GM12878 (cell line): ENCODE measurements around the gene CUL9. TPM values are rescaled to one million over a fixed set of nuclear protein-coding genes. Genes with fewer than 3 reads are reported as not detected.

Experiments used
- CEBPZ ChIP-seq: fragments of 150-350 bp; IDR thresholded peaks from 2 replicates; pipeline ENCODE4 v1.6.1; 2016; ENCODE audit warnings: low read depth, low read length
- CUX1 ChIP-seq: IDR thresholded peaks from 2 replicates; pipeline ENCODE4 v1.6.1; 2012; ENCODE audit warnings: improper control_type of control experiment, low read depth, low read length; ENCODE audit not compliant: insufficient replicate concordance
- EGR1 ChIP-seq, 2 experiments: IDR thresholded peaks; 1 replicate in 1 of 2; 2 replicates in 1 of 2; pipeline ENCODE4 v1.6.1; 2011 to 2012; ENCODE audit warnings: low read depth in 2 of 2, low read length in 2 of 2, borderline replicate concordance in 1 of 2, mild to moderate bottlenecking in 1 of 2, moderate library complexity in 1 of 2
- EP300 ChIP-seq, 2 experiments: fragments of 150-350 bp in 1 of 2; IDR thresholded peaks; 2 replicates each; pipeline ENCODE4 v1.6.1; 2011 to 2012; ENCODE audit warnings: low read depth in 2 of 2, low read length in 2 of 2, borderline replicate concordance in 1 of 2, improper control_type of control experiment in 1 of 2, inconsistent platforms in 1 of 2; ENCODE audit not compliant: control insufficient read depth in 1 of 2
- GABPA ChIP-seq: IDR thresholded peaks from 2 replicates; pipeline ENCODE4 v1.6.1; 2014; ENCODE audit warnings: antibody characterized with exemption, low read depth, mild to moderate bottlenecking, inconsistent platforms
- HDAC2 ChIP-seq: fragments of 200-600 bp; sonication (generic); IDR thresholded peaks from 2 replicates; pipeline ENCODE4 v1.6.1; 2017
- IKZF2 ChIP-seq, 2 experiments: fragments of 450-650 bp; IDR thresholded peaks; 2 replicates each; pipeline ENCODE4 v1.6.1; 2017; ENCODE audit warnings: mild to moderate bottlenecking in 2 of 2, moderate library complexity in 2 of 2
- KDM1A ChIP-seq: fragments of 200-600 bp; sonication (generic); IDR thresholded peaks from 2 replicates; pipeline ENCODE4 v1.6.1; 2016; ENCODE audit warnings: borderline replicate concordance
- KLF5 ChIP-seq: fragments of 450-650 bp; IDR thresholded peaks from 2 replicates; pipeline ENCODE4 v1.6.1; 2014; ENCODE audit warnings: mild to moderate bottlenecking; ENCODE audit not compliant: partially characterized antibody
- NBN ChIP-seq: fragments of 450-650 bp; IDR thresholded peaks from 2 replicates; pipeline ENCODE4 v1.6.1; 2016
- NR2C2 ChIP-seq: IDR thresholded peaks from 2 replicates; pipeline ENCODE4 v1.6.1; 2011; ENCODE audit warnings: borderline replicate concordance, low read depth; ENCODE audit not compliant: control insufficient read depth, insufficient read length
- PAX8 ChIP-seq: fragments of 450-650 bp; IDR thresholded peaks from 2 replicates; pipeline ENCODE4 v1.6.1; 2017; ENCODE audit warnings: mild to moderate bottlenecking, moderate library complexity
- POLR2AphosphoS2 ChIP-seq: IDR thresholded peaks from 2 replicates; pipeline ENCODE4 v1.6.1; 2011; ENCODE audit warnings: low read depth, mild to moderate bottlenecking, low read length, improper control_type of control experiment, moderate library complexity
- RAD21 ChIP-seq: IDR thresholded peaks from 2 replicates; pipeline ENCODE4 v1.6.1; 2011; ENCODE audit warnings: mild to moderate bottlenecking, low read depth, low read length, moderate library complexity; ENCODE audit not compliant: insufficient read depth
- RB1 ChIP-seq: fragments of 450-650 bp; formaldehyde crosslinking; IDR thresholded peaks from 2 replicates; pipeline ENCODE4 v1.6.1; 2017; ENCODE audit warnings: mild to moderate bottlenecking, borderline replicate concordance
- RELB ChIP-seq: fragments of 450-650 bp; IDR thresholded peaks from 2 replicates; pipeline ENCODE4 v1.6.1; 2017; ENCODE audit warnings: low read depth, mild to moderate bottlenecking, moderate library complexity
- USF2 ChIP-seq: IDR thresholded peaks from 2 replicates; pipeline ENCODE4 v1.6.1; 2011; ENCODE audit warnings: low read depth, low read length, improper control_type of control experiment, borderline replicate concordance
- ZBED1 ChIP-seq: IDR thresholded peaks from 2 replicates; pipeline ENCODE4 v1.6.1; 2016; ENCODE audit warnings: borderline replicate concordance
- polyA plus RNA-seq, 11 experiments: library from polyadenylated mRNA; depleted of rRNA in 4 of 11; unstranded in 6 of 11; stranded (reverse) in 5 of 11; fragments of >200 nt; fragmentation: Nextera tagmentation in 4 of 11; fragmentation: Illumina TruSeq in 1 of 11; extraction: Ambion mirVana in 4 of 11; extraction: Trizol in 1 of 11; gene quantifications; 1 replicate in 1 of 11; 2 replicates in 10 of 11; pipeline versions ENCODE4 v1.2.1 to v1.2.3, GENCODE V29; 2011 to 2016; ENCODE audit warnings: inconsistent platforms in 2 of 11, missing spikeins in 2 of 11, low read depth in 1 of 11
- total RNA-seq, 4 experiments: library from RNA; depleted of rRNA in 3 of 4; stranded (reverse); fragments of >200 nt in 3 of 4; fragmentation: Illumina TruSeq in 1 of 4; extraction: Trizol in 1 of 4; gene quantifications; 2 replicates each; pipeline versions ENCODE4 v1.2.1 to v1.2.3, GENCODE V29; 2013 to 2021

The CUL9 gene
- total and polyA plus RNA-seq, 10 of the 15 experiments (the other 5 are each of a cell fraction or from before 2014, with no cell fraction given): 1.2 to 48.3 (median 17.2) TPM

DNA sequence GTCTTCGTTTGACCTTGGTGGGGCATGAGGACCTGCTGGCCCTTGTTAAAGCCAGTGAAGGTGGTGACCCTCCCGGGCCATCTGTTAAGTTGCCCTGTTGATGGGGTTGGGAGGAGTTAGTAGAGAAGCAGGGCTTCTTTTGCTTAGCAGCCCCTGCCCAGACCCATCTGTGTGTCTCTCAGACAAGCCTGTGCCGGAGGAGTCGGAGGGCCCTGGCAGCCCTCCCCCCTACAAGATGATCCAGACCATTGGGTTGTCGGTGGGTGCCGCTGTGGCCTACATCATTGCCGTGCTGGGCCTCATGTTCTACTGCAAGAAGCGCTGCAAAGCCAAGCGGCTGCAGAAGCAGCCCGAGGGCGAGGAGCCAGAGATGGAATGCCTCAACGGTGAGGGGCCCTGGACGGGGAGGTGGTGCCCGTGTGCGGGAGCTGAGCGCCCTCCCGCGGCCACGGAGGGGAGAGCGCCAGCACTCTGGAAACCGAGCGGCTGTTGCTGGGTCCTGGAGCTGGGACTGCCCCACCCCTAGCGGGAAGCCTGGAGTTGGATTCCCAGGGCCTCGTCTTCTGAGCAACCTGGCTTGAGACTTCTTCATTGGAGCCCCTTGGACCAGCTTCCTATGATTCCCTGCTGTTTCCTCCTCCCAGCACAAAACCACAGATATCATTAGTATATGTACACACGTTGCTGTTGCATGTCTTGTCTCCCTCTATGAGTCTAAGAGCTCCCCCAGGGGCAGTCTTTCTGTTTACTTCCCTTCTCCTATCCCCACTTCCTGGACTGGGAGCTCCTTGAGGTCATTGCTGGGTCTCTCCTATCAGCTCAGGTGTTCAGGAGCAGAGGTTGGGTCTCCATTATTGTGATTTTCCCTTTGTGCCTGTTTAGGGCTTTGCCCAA, 38.5 kb upstream of the CUL9 start (continued):
- TF ChIP-seq KLF5: no peak
- TF ChIP-seq EP300 (IDR thresholded peaks at IDR 0.05; ENCODE audit: borderline replicate concordance in 1 of 2, control insufficient read depth in 1 of 2, low read depth in 2 of 2, low read length in 2 of 2): no peak
- TF ChIP-seq IKZF2 (IDR thresholded peaks at IDR 0.05): no peak
- no peak for TF ChIP-seq CUX1
- no peak for TF ChIP-seq KDM1A
- TF ChIP-seq POLR2AphosphoS2: no peak
- peak; percentile 90 for TF ChIP-seq RAD21
- TF ChIP-seq USF2: no peak
- no peak for TF ChIP-seq NBN
- TF ChIP-seq CEBPZ: no peak
- no peak for TF ChIP-seq ZBED1
- TF ChIP-seq GABPA: no peak
- TF ChIP-seq PAX8: no peak
- TF ChIP-seq NR2C2: no peak
- TF ChIP-seq EGR1 (IDR thresholded peaks at IDR 0.05; ENCODE audit: borderline replicate concordance in 1 of 2, low read depth in 2 of 2, low read length in 2 of 2): no peak
- no peak for TF ChIP-seq HDAC2
- TF ChIP-seq RELB: no peak
- peak; percentile 45; the same call in 1 of the 2 replicates for TF ChIP-seq RB1
